Kidney tubule cell (primary cell): Measurements from ENCODE around the gene LCMT1.
"Not testable (repeated sequence)": the region's sequence is repeated elsewhere in the genome, so short reads cannot be mapped to it uniquely, and the experiment has no call there.

Experiments
- DNase-seq: peaks from one replicate; pipeline ENCODE4 v3.0.0-alpha.2; 2018; ENCODE audit warnings: low spot score

Gene LCMT1

GRCh38 chr16:25111403-25112166 is at the start of gene LCMT1:
Gene LCMT1, plus strand, starts transcription at chr16:25111742. Its CDS starts 142 bp downstream, at chr16:25111884.
- DNase-seq: peak; percentile 99

DNA sequence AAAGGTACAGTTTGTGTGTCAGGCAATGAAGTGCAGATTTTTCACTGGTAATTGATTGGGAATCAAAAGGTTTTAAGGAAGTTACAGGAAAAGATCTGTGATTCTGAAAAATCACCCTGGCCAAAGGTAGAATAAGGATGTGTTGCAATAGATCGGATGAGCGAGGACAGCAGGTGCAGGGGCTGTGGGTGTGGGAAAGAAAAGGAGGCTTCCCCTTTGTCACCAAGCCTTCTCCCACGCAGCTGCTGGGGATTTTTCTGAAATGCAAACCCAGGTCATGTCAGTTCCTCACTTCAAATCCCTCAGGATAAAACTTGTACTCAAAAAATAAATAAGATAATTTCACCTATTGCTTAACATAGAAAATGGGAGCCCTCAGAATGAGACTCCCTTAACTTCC is 48.4 kb upstream of the LCMT1 start:
- no peak for DNase-seq

DNA sequence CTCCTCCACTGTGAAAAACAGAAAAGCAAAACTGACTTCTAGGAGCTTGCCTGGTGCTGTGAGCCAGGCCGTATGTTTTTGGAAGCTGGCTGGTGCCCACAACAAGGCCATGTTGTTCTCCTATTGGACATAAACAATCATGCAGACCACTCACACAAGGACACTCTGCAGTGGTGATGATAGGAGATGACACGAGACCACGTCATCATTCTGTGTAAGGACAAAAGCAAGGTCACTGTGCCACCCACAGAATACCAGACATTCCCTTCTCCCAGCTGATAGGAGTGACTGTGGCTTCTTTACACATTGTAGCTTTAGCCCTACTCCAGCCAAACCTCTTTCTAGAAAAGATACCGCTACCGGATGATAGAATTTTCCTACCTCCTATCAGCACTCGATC is 47.7 kb upstream of the LCMT1 start:
- DNase-seq: no peak

DNA sequence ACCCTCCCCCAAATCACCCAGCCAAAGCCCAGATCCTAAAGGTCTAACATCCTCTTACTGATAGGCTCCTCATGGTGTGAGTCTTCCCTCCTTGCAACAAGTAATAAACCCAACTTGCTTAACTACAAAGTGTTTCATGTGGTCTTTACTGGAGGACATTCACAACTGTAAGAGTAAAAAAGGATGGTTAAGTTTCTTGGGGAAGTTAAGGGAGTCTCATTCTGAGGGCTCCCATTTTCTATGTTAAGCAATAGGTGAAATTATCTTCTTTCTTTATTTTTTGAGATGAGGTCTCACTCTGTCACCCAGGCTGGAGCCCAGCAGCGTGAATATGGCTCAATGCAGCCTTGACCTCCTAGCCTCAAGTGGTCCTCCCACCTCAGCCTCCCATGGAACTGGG is 47.3 kb upstream of the LCMT1 start:
- not testable (repeated sequence) for DNase-seq

DNA sequence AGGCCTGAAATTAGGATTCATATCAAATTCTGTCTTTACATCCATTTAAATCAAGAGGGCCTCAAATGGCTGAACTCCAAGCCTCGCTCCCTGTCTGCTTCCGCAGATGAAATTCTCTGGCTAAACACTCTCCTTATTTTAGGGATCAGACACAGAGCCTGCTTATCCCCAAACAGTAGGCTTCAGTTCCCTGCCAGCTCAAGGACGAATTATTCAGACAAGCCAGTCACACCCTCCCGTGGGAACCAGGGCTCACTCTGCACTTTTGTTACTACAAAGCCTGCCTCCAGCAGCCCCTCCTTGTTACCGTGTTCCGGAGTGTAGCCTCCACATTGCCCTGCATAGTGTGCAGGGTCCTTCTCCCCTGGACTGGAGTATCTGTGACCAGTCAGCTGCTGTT is 46.6 kb upstream of the LCMT1 start:
- no peak for DNase-seq

- DNase-seq: no peak
Measured at GRCh38 chr16:25065899-25066298, 45.6 kb upstream of the LCMT1 start.

DNA sequence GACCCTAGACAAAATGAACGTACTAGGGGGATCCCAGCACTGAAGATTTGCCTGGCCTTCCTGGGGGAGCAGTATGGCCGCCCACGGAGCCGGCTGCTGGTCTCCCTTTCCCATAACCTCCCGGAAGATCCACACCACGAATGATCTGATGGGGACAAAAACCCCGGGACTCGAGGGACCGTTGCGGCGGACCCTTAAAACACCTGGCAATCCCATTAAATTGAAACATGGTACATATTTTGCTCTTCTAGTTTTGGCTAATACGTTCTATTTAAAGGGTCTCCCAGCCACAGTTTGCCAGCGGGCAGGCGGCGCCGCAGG is 45.2 kb upstream of the LCMT1 start:
- no peak for DNase-seq

- peak; percentile 76 for DNase-seq
Measured at GRCh38 chr16:25066747-25067631, 44.6 kb upstream of the LCMT1 start.

- DNase-seq: no peak
Measured at GRCh38 chr16:25073854-25074253, 37.7 kb upstream of the LCMT1 start.

DNA sequence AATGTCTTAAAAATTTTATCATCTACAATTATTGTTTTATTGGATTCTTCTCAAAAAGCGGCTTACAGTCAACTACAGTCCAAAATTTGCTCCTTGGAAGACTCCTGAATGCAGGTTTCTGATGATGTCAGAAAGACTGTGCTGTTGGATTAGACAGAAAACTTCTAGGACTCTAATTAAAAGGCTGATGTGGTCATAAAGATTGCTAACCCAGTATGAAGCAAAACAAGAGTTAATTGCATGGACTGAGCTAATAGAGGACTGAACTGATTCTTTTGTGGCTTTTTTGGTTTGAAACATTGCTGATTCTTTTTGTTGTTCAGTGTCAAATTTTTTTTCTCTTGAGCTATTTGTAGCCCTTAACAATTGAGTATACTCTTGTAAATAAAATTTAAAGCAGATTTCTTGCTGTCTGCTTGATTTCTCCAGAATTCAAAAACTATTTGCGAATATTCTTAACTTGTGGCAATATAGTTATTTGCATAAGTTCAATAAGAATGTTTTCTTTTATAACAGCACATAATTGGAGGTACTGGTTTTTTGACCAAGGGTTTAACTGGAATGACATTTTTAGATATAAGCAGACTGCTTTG is 33.1 kb upstream of the LCMT1 start:
- no peak for DNase-seq

- no peak for DNase-seq
Measured at GRCh38 chr16:25079637-25080378, 31.7 kb upstream of the LCMT1 start.

- DNase-seq: no peak
Measured at GRCh38 chr16:25080420-25081131, 31.0 kb upstream of the LCMT1 start.

DNA sequence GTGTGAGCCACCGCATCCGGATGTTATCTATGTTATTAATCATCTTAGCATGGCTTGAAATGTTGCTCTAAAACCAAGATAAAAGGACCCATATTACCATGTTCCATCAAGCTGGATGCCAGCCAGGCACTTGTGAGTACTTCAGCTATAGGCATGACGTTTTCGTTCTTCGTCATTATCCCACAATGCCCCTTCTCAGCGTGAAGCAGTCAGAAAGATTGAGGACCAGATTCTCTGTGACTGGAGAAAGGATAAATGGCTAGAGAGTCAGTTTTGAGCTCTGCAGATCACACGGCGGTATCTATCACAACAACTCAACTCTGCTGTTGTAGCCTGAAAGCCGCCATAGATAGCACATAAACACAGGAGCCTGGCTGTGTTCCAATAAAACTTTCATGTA is 29.8 kb upstream of the LCMT1 start:
- DNase-seq: no peak

- no peak for DNase-seq
Measured at GRCh38 chr16:25083065-25083464, 28.5 kb upstream of the LCMT1 start.

- no peak for DNase-seq
Measured at GRCh38 chr16:25083701-25084100, 27.8 kb upstream of the LCMT1 start.

DNA sequence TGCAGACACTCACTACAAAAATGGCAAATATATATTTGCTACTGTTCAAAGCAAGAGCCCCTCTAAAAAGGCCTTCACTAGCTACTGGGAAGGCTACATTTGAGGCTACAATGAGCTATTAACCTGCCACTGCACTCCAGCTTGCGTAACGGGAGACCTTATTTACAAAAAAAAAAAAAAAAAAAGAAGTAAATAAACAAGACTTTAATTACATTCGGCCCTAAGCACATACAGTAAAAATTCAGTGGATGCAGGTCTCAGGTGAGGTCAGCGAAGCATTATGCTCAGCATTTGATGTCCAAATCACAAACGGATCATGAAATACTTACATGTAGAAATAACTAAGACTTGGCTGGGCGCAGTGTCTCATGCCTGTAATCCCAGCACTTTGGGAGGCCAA is 26.7 kb upstream of the LCMT1 start:
- DNase-seq: no peak

GRCh38 chr16:25087761-25088160 is 23.8 kb upstream of the LCMT1 start:
- DNase-seq: no peak

- no peak for DNase-seq
Measured at GRCh38 chr16:25089351-25089750, 22.2 kb upstream of the LCMT1 start.

GRCh38 chr16:25092441-25092840 is 19.1 kb upstream of the LCMT1 start:
- no peak for DNase-seq

GRCh38 chr16:25093208-25094061 is 18.1 kb upstream of the LCMT1 start:
- DNase-seq: no peak

- no peak for DNase-seq
Measured at GRCh38 chr16:25094596-25094995, 16.9 kb upstream of the LCMT1 start.
